NCI-H2029 (cell line): ENCODE results near the gene USP20.
A peak's percentile ranks its signal among the peaks of the same experiment; 100 is the strongest.

Source experiments
- DNase-seq: peaks from one replicate; lab custom pipeline; 2025; lab: John Stamatoyannopoulos, UW

USP20 gene

GRCh38 chr9:129823935-129824601 is 11.2 kb upstream of the USP20 start, which contains the start of gene TOR1A:
Gene TOR1A, minus strand, starts transcription at chr9:129824136. Its CDS starts 51 bp downstream, at chr9:129824085.
- DNase-seq: peak; percentile 95

GRCh38 chr9:129826344-129826743 is 8.9 kb upstream of the USP20 start:
- no peak for DNase-seq

- DNase-seq: no peak
Measured at GRCh38 chr9:129826759-129827158, 8.5 kb upstream of the USP20 start.

GRCh38 chr9:129828051-129828450 is 7.2 kb upstream of the USP20 start:
- no peak for DNase-seq

GRCh38 chr9:129828969-129829368 is 6.3 kb upstream of the USP20 start:
- no peak for DNase-seq

- DNase-seq: no peak
Measured at GRCh38 chr9:129832982-129833381, 2.3 kb upstream of the USP20 start.

GRCh38 chr9:129834489-129835127 is 650 bp upstream of the USP20 start:
- DNase-seq: no peak

GRCh38 chr9:129835860-129836223 is 584 bp downstream of the USP20 start:
- DNase-seq: no peak

GRCh38 chr9:129836311-129837007 is 1.2 kb downstream of the USP20 start:
- DNase-seq: no peak

- DNase-seq: no peak
Measured at GRCh38 chr9:129838707-129839259, 3.5 kb downstream of the USP20 start.

GRCh38 chr9:129839324-129840023 is 4.2 kb downstream of the USP20 start:
- DNase-seq: peak; percentile 83

- peak; percentile 90 for DNase-seq
Measured at GRCh38 chr9:129840034-129840433, 4.8 kb downstream of the USP20 start.

GRCh38 chr9:129841071-129841470 is 5.8 kb downstream of the USP20 start:
- no peak for DNase-seq

GRCh38 chr9:129845373-129845772 is 10.1 kb downstream of the USP20 start:
- no peak for DNase-seq

GRCh38 chr9:129848712-129849441 is 13.6 kb downstream of the USP20 start:
- DNase-seq: no peak

- no peak for DNase-seq
Measured at GRCh38 chr9:129849901-129850300, 14.6 kb downstream of the USP20 start.

GRCh38 chr9:129850821-129851550 is 15.7 kb downstream of the USP20 start:
- no peak for DNase-seq

- DNase-seq: no peak
Measured at GRCh38 chr9:129851821-129852220, 16.6 kb downstream of the USP20 start.

GRCh38 chr9:129852579-129852978 is 17.3 kb downstream of the USP20 start:
- DNase-seq: no peak

GRCh38 chr9:129853614-129854013 is 18.4 kb downstream of the USP20 start:
- no peak for DNase-seq

- DNase-seq: no peak
Measured at GRCh38 chr9:129854588-129855110, 19.4 kb downstream of the USP20 start.
